ENCODE data around the gene TUBB2B.
A peak's percentile ranks its signal among the peaks of the same experiment; 100 is the strongest.

The TUBB2B gene

DNA sequence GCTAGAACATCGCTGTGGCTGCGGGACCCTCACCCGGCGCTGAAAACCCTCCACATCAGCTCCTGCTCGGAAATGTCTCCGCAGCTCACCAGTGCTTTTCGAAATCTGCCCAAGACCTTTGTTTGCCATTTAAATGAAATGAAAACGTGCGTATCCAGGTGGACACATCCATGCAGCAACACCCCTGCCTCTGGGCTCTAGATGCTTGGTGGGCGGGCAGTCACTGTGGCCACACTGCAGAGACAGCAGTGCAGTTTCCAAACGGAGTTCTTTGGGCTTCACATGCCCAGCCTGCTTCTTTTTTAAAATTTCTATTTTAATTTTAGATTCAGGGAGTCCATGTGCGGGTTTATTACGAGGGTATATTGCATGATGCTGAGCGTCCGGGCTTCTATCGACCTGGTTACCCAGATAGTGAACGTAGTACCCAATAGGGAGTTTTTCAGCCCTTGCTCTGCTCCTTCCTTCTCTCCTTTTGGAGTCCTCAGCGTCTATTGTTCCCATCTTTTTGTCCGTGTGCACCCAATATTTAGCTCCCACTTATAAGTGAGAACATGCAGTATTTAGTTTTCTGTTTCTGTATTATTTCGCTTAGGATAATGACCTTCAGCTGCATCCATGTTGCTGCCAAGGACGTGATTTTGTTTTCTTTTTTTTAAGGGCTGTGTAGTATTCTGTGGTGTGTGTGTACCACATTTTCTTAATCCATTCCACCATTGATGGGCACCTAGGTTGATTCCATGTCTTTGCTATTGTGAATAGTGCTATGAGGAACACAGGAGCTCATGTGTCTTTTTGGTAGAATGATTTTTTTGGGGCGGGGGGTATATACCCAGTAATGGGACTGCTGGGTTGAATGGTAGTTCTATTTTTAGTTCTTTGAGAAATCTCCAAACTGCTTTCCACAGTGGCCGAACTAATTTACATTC is 4.8 kb upstream of the TUBB2B start:
- DNase-seq: no peak

DNA sequence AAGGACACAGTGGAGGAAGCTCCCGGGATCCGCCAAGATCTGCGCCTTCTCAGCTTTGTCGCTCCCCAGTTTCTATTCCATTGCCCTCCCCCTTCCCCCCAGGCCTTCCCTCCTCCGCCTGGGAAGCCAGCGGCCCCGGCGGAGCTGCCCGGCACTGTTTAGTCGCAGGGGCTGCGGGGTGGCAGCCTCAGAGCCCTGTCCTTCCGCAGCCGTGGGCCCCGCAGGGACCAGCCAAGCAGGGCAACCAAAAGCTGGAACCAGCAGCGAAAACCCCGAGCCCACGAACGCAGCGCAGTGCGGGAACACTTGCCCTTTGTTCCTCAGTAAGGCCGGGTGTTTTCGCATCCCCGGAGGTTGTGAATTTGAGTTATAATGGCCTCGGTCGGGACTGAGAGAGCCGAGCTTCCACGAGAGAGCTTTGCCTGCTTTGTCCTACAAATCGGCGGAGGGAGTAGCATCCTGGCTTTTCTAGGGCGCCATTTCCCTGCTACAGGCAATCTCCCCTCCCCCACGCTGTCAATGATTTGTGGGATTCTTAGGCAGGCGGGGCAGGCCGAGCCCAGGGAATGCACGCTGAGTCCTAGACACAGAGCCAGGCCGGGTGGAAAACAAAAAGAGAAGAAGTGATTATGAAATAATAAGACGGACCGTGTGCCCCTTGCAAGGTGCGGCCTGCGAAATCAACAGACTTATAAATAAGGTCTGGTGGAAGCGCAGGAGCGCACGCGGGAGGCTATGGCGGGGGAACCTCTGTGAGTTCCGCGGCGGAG is 4.0 kb upstream of the TUBB2B start:
- no peak for DNase-seq

DNA sequence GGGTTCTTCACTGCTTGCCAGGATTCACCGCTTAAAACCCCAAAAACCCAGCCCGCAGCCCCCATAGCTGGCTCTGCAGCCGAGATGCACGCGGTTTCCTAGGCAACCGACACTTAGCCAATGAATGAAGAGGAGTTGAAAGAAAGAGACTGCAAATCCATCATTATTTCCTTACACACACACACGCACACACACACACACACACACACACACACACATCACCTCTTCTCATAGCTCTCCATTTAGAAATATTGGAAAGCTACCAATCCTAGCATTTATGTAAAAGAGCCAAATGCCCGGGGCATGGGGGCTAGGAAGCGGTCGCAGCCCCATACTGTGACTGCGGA is 3.4 kb upstream of the TUBB2B start:
- no peak for DNase-seq

DNA sequence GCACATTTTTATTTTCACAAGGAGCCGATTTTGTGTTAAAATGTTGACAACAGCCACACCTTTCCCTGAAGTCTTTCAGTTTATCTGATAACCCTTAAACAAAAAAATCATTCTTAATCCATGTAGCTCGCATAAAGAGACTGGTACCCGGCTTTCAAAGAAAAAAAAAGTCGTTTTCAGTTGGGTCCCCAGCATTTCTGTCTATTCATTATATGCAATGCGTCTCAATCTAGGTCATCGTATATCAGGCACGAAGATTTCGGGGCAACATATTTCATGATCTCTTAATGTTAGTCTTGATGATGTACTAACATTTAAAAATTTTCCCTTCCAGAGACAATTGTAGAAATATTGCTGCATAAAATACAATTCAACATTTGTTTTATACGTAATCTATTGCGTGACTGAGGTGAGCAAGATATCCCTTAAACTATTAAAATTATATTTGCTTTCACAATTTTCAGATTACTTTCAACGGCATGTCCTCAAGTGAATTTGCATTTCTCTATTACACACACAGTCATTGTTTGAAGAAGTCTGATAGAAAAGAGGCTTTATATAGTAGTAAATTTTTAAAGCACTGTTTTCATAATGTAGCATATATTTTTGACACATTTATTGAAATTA is 2.9 kb upstream of the TUBB2B start:
- DNase-seq: no peak

DNA sequence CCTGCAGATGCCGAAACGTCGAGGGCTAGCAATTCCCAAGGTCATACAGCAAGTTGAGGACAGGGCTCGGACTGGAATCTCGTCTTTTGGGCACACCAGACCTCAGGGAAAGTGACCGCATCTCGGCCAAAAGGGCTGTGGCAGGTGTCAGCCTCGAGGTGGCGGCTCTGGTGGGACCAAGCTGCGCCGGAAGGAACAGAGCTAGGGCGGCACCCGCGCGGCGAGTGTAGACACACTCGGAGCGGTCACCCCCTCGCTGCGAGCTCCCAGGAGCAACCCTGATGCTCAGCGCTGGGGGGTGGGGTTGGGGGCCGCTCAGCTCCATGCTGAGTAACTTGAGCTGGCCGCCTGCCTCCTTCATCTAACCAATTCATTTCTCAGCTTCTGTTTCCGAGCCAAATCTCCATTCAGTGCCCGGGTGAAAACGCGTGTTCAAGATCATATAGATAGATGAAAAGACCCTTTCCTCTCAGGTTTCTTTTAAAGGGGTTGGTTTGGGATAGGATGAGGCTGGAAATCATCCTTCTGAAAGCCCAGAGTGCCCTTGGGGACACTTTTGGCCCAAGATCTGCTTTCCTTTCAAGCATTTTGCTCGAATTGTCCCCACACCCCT is 2.2 kb upstream of the TUBB2B start:
- peak in 1 of 2 donors; percentile 33 for DNase-seq

DNA sequence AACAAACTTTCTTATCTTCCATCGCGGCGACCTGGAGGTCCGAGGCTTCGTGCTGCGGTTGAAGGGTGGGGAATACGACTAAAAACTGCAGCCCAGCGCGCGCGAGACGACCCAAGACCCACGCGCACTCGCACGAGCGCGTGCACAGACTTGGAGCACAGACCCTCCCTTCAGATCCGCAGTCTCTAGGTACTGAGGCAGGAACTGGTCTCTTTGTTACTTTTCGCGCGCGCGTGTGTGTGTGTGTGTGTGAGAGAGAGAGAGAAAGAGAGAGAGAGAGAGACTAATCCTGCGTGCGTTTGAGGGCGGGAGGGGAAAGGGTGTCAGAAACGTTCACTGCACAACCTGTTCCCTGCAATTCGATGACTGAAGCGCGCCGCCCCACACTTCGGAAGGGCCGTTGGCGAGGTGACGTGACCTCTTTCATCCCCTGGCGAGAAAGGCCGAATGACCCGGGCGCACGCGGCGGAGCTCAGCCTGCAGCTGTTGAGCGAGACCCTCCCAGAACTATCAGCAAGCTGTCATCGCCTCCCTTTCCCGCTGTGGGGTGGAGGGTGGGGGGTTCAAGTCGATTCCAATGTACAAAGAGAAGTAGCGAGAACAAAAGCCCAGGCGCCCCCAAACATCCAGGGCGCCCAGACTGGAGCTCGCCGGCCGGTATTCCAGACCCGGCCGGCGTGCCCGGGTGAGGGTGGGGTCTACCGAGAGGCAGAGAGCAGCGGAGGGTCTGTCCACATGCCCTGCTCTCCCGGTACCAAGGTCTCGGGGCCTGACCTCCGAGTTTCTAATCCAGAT is 1.5 kb upstream of the TUBB2B start:
- DNase-seq: no peak

DNA sequence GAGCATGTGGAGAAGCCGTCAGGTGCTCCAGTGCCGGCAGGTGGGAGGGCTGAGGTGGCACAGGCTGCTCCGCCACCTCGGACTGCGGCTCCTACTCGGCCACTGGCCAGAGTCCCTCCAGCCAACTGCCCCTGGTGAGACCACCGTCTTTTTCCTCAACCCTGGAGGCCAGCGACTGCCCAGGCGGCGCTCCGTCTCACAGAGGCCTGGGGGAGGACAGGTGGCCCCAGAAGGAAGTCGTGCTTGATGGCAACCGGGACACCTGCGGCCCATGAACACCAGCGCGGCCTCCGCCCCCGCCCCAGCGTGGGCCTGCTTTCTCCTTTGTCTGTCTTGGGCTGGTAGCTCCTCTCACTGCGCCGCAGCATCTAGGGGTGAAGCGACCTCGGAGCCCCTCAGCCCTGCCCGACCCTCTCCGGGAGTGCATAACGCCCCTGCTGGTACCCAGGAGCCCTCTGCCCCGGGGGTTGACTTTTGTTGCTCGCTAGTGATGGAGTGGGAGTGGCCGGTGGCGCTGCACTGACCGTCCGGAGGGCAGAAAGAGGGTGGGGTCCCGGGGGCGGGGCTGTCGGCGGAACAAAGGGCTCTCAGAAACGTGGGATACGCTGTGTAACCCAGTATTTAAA is 706 bp upstream of the TUBB2B start:
- no peak for DNase-seq

DNA sequence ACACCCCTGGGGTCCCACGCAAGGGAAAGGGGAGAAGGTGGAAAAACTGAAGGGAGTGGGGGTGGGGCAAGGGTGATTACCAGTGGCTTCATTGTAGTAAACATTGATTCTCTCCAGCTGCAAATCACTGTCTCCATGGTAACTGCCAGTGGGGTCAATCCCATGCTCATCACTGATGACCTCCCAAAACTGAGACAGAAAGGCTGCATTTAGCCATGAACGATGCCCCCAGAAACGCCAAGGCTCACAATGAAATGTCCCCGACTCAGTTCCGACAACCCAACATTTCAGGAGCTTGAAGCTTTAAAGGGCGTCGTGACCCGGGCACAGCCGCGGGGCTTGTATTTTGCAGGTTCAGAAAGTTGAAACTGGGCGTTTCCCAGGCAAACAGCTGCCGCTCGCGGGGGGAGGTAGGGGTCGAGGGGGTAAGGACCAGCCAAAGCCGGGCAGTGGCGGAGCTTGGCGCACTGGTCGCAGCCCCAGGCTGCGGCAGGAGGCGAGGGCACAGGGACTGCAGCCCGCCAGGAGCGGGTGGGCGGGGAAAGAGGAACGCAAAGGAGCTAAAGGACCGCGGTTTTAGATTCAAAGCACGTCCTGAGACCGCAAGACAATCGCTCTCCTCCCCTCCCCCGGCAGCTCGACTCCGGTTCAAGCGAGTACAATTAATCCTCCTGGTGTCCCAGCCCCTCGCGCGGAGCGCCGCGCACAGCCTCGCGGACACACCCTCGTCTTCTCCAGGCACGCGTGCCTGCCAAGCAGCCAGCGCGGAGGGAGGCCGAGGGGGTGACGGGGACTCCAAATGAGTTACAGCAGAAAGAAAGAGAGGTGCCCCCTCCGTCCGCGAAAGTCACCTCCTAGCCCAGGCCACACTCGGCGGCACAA is 731 bp downstream of the TUBB2B start:
- no peak for DNase-seq

DNA sequence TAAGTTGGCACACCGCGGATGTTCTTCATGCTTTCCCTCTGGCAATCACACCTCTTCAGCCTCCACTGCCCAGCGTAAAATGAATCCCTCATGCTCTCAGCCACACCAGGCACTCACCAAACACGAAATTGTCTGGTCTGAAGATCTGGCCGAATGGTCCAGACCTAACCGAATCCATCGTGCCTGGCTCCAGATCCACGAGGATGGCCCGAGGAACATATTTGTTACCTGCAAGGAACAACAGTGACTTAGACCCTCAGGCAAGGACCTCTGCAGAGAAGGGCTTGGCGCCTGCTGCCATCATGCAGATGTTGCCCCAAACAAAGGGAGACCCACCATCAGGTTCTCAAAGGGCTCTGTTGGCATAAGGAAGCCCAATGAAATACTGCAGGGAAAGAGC is 1.4 kb downstream of the TUBB2B start:
- DNase-seq: no peak

DNA sequence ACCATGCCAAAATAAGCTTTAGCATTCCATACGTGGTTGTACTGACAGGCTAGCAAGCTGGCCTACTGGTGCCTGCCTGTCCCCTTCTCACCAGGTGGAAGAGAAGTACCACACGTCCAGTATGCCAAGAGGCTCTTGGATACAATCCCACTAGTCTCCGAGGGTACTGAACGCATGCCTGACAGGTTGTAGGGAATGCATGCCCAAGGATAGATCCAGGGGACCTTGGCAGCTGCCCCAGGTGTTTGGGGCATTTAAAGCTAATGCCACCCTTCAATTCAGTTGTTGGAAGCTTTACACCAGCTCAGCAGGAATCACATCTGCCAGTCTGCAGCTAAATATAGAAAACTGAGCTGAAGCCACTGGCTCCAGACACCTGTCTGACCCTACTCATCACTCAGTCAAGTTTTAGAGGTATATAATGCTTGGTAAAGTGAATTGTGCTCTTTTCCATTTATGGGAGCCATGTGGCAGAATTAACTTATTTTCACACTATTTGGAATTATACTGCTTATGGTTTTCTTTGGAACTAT is 4.9 kb downstream of the TUBB2B start:
- no peak for DNase-seq

DNA sequence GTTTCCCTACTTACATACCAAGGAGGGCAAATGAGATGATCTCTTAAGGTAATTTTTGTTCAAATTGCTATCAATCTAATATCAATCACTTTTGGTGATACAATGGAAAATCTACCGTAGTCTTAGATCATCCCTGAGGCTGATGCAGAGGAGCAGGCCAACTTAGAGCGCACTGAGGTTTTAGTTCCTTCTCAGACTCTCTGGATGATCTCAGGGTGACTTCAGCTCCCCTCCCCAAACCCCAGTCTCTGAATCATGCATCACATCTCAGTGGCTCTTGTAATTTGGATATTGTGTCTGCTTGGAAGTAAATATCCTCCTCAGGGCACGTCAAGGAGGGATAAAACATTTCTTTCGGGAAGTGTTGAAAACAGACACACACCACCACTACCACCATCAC is 5.9 kb downstream of the TUBB2B start:
- no peak for DNase-seq

DNA sequence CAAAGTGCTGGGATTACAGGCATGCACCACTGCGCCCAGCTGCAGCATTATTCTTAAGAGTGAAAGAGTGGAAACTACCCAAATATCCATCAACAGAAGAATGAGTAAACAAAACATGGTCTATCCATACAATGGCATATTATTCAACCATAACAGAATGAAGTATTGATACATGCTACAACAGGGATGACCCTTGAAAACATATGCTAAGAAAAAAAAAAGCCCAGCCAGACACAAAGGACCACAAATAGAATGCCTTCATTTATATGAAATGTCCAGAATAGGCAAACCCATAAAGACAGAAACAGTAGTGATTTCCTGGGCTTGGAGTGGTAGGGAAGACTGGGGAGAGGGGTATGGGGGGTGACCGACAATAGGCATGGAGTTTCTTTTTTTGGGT is 7.1 kb downstream of the TUBB2B start:
- no peak for DNase-seq

DNA sequence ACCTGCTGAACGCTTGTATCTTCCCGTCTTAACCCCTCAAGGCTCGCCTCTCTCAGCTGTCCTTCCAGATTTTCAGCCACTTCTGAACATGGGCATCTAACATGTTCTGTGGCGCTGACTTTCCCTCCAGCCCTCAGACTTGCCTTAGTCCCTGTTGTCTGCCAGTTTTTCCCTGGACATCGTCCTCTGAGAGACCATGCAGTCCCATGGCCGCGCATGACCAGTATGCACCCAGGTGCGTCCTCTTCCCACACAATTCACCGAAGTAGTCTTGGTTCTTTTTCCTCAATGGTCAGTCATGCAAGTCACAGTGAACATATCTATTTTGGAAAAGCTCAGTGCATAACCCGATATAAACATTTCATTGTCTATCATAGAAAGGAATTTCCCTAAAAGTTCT is 9.2 kb downstream of the TUBB2B start:
- DNase-seq: no peak

DNA sequence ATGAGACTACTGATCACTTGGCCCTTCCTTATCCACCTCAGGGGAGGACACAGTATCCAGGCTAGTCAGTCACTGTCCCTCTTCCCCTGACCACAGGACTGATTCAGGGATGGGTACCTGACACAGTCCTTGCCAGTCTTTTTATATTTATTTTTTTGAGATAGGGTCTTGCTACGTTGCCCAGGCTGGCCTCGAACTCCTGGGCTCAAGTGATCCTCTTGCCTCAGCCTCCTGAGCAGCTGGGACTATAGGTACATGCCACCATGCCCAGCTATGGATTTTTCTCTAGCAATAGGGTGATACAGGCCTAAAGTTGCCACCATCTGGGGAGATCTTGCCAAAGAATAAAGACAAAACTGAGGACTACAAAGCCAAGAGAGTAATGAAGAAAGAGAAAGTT is 10.2 kb downstream of the TUBB2B start:
- no peak for DNase-seq

DNA sequence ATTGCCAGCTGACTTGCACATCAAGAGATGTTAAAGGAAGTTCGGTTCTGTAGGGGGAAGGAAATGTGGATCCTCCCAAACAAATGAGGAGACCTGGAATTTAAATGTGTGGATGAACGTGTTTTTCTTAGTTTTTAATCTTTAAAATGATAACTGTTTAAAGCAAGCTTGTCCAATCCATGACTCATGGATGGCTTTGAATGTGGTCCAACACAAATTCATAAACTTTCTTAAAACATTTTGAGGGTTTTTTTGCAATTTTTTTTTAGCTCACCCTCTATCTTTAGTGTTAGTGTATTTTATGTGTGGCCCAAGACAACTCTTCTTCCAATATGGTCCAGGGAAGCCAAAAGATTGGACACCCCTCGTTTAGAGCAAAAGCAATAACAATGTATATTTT is 12.6 kb downstream of the TUBB2B start:
- no peak for DNase-seq

DNA sequence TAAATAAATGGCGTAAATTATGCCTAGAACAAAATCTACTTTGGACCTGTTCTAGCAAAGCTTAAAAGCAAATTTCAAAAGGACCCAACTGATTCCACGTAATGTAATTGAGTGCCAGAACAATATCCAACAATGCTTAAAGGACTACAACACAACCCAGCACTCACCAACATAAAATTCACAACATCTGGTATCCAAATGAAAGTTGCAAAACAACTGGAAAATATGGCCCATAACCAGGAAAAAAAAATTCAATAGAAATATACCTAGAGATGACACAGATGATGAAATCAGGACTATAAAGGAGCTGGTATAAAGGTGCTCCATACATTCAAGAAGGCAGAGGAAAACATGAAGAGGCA is 14.1 kb downstream of the TUBB2B start:
- no peak for DNase-seq

DNA sequence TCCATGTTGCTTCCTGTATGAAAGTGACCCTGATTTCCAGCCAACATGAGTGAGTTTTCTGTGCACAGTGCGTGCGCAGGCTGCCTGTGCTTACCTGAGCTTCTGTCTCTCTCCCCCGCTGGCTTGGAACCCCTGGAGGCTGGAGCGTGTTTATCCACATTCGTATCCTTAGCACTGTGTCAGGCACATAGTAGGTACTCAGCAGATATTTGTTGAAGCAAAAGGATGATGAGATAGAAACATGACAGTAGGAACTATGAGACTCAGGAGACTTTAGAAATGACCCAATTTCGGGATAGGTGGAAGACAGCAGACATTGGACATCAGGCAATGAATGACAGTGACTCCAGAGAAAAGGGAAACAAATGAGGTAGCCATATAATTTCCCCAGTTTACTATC is 15.2 kb downstream of the TUBB2B start:
- no peak for DNase-seq

DNA sequence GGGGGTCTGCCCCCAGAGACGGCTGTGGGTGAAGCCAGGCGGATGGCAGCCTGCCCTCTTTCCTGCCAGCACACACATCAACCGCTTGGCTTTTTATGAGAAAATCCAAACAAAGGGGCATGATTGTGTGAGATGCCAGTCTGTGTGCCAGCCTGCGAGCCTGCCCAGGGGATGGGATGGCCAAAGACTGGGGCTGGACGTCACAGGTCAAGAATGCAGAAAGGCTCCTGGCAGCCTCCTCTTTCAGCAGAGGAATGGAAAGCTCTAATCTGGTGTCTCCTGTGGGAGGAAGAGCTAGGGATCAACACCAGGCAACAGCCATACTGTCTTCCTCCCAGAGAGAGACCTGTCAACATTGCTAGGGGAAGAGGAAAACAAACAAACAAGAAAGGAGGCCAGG is 15.8 kb downstream of the TUBB2B start:
- no peak for DNase-seq

DNA sequence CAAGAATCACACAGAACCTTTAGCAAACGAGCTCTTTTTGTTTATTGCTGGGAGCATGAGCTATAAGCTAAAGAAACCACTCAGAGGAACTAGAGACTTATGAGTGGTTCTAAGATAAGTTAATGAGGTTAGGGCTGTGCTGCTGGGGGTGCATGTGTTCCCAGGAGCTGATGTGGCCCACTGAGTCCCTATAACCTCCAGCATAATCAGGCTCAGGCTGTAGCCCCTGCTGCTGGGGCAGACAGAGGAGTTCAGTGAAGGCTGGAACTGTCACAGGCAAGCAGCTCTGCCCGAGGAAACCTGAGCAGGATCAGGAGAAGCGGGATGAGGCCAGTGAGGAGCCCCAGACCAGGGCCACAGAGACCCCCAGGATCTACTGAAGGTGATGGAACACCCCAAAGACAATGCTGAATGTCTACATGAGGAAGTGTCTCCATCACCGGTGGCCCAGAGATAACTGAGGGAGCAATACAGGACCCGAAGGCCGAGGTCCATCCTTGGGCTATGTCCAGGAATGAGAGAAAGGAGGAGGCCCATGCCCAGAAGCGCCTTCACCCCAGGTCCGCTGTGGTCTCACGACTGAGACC is 17.3 kb downstream of the TUBB2B start:
- no peak for DNase-seq

All from stimulated activated CD4-positive, alpha-beta T cell treated with anti-CD3 and anti-CD28 coated beads, Interleukin-2, amount 100 ng/mL, for 48 hours (primary cell).